Activated CD8-positive, alpha-beta memory T cell treated with anti-CD3 and anti-CD28 coated beads, Interleukin-2, amount 50 U/mL, for 48 hours (primary cell): ENCODE measurements around the gene IL12A.

Experiments used
- DNase-seq: peaks from one replicate; pipeline ENCODE4 v3.0.0-alpha.2; 2020

Gene IL12A

DNA sequence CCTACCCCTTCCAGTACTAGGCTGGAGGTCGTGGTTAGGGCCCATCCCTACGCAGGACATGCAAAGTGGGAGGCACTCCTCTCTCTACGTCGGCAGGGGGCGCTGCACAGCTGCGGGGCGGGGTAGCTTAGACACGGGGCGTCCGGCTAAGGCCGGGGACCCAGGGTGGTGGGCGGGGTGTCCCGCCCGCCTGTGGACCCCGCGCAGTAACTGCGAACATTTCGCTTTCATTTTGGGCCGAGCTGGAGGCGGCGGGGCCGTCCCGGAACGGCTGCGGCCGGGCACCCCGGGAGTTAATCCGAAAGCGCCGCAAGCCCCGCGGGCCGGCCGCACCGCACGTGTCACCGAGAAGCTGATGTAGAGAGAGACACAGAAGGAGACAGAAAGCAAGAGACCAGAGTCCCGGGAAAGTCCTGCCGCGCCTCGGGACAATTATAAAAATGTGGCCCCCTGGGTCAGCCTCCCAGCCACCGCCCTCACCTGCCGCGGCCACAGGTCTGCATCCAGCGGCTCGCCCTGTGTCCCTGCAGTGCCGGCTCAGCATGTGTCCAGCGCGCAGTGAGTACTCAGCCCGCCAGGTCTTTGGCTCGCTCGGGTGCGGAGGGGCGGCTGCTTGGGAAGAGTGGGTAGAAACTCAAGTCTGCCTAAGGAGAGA lies at the start of gene IL12A:
Gene IL12A, plus strand, starts transcription at position 219 of the 655 bp plus-strand sequence.
- peak; percentile 94 for DNase-seq

DNA sequence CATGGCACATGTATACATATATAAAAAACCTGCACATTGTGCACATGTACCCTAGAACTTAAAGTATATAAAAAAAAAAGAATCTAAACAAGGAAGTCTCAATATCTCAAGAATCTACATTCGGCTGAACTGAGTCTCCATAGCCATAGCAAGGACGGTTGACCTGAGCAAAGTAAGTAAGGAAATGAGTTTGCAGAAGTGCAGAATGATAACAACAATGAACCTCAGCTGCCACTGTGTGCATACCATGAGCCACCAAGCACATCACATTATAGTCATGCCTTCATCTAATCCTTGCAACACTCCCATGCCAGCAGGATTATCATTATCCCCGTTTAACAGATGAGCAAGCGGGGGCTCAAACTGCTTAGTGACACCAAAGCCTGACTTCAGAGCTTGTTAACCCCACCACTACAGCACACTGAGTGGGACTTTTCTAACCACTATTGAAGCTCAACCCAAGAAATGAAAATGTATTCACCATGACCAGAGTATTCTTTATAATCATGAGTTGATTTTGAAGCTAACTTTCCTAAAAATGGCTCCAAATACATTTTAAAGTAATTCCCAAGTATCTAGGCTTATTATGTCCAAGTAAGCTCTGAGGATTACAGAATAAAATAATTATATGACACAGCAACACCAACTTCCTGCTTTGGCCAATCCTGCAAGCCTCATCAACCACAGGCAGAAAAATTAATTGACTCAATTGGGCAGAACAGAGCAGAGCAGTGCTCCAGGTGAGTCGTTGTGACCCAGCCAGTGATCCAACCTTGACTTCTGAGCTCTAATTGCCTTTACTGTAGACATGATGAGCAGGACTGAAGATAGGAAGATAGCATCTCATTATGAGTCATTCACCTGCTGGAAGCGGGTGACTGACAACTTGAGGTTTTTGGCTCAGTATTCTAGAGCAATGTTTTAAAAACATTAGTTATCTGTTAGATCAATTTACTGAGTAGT lies 47.3 kb upstream of the IL12A start:
- DNase-seq = no peak

DNA sequence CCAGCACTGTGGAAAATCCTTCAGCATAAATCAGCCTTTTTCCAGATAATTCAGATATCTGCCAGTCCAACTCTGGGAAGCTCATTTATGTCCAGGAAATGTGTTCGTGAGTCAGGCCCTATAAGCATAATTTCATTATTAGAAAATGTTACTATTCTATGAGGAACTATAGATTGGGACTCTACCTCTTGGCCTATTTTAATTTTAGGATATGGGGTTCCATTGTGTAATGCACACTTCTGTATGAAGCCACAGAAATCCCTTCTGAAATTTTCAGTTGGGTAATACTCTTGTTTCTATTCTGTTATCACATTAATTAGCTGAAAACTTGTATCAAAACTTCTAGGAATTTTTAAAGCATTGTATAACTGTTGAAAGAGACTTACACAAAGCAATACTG lies 43.9 kb upstream of the IL12A start:
- DNase-seq = no peak

DNA sequence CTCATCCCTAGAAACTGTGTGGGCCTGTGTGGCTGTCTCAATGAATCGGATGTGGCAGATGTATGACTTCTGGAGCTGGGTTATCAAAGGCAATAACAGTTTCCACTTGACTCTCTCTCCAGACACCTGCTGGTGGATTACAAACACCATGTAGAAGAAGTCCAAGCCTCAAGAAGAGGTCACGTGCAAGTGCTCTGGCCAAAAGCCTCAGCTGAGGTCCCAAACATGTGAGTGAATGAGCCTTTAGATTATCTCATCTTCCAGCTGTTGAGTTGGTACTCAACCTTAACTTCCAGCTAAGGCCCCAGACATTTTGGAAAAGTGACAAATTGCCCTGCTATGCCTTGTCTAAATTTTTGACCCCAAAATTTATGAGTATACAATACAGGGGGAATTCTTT lies 42.7 kb upstream of the IL12A start:
- DNase-seq = no peak

DNA sequence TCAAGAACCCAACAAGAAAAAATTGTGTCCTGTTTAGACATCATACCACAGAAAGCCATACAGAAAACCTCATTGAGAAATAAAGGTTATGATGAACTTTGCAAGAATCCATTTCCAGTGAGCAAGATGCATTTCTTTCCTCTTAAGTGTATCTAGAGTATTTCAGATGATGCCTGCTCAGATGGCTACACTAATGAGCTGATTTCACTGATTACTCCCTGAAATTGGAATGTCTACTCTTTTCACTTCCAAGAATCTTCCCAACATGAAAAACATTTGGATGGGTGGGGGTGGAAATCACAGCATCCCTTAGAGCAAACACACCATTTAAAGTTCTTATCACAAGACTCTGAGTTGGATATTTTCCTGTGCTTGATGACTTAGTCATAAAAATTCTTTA lies 41.4 kb upstream of the IL12A start:
- no peak for DNase-seq

DNA sequence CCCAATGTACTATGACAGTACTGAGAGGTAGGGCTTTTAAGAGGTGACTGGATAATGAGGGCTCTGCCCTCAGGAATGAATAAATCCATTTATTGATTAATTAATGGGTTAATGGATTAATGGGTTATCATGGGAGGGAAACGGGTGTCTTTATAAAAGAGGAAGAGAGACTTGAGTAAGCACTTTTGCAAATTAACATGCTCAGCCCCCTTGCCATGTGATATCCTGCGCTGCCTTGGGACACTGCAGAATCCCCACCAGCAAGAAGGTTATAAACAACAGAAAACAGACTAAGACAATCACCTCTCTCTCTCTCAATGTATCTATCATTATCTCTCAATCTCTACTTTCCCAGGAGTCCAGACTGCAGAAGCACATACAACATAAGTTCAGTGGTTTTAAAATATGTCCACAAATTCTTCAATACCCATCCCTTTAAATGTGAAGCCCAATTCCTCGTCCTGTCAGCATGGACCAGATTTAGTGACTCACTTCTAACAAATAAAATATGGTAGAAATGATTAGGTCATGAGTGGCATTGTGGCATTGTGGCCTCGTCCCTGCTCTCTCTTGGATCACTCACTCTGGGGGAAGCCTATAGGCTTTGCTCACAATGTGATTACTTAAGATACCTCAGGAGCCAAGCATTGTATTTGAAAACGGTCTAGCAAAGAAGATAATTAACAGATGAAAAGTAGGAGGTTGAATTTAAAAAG lies 40.0 kb upstream of the IL12A start:
- DNase-seq = no peak

DNA sequence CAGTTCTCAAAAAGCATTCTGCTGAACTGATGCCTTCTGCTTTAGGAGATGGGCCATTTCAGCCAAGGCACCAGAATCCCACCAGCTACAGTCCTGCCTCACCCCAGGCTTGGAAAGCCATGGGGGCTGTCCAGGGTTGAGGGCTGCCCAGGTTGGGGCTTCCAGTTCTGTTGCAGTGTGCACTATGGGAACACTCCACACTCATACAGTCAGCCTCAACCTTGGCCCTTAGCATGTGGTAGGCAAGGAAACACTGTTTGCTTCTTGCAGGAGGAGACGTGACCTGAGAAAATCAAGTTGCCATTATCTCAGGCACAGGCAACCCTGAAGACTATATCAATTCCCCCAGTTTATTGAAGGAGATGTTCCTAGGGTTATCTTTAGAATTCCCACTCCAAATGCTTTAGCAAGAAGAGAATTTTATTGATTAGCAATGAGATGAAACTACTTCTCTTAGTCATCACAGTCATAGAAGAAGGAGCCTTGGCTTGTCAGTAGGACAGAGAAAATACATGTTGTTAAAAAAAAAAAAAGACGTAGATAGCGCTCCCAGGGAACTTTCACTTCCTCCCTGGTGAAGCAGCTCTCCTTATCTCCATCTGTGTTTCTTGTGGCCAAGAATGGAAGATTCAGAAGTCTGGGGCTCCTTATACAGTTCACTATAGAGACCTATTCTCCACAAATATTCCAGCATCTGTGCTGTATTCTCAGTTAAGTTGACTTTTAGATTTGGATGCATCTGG lies 38.3 kb upstream of the IL12A start:
- no peak for DNase-seq

DNA sequence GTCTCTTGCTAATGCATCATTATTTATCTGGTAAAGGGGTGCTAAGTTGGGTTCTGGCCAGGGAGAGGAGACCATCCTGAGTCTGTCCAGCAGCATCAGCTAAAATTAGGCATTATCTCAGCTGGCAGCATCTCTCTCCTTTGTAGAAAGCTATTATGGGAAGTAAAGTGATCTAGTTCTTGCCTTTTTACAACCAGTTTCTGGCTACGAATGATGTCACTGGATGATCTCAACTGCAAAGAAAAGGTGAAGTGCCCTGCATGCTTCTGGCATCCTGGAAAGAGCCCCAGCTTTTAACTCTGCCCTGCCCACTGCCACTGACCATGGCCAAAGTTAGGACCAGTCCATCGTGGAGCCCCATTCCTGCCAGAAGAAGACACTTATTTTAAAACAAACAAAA lies 37.1 kb upstream of the IL12A start:
- no peak for DNase-seq

DNA sequence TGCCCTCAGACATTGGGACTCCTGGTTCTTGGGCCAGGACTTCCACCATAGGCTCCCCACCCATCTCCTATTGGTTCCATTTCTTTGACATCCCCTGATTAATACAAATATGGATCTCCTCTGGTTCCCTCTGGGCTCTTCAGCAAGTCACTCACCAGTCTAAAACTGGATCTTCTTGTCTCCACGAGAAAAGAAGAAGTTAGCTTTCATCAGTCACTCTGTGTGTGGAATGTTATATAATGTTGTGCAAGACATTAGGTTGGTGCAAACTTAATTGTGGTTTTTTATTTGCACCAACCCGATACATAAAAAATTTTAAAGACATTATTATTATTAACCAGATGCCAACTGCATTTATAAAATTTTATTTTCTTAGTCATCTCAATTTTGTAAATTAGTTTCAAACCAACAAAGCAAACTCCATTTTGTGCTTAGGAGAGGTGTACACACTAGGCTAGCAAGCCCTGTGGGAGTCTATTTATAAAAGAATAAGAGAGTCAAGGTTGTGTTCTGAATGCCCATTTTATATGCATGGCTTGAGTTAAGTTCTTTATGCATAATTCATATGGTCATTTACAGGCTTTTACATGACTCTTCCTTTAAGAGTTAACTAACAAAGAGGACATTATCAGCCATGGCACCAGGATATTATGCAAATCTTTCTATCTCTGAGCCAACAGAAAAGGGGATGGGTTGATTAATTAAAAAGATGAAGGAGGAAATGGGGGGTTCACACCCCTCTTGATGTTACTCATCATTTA lies 35.1 kb upstream of the IL12A start:
- DNase-seq = no peak

DNA sequence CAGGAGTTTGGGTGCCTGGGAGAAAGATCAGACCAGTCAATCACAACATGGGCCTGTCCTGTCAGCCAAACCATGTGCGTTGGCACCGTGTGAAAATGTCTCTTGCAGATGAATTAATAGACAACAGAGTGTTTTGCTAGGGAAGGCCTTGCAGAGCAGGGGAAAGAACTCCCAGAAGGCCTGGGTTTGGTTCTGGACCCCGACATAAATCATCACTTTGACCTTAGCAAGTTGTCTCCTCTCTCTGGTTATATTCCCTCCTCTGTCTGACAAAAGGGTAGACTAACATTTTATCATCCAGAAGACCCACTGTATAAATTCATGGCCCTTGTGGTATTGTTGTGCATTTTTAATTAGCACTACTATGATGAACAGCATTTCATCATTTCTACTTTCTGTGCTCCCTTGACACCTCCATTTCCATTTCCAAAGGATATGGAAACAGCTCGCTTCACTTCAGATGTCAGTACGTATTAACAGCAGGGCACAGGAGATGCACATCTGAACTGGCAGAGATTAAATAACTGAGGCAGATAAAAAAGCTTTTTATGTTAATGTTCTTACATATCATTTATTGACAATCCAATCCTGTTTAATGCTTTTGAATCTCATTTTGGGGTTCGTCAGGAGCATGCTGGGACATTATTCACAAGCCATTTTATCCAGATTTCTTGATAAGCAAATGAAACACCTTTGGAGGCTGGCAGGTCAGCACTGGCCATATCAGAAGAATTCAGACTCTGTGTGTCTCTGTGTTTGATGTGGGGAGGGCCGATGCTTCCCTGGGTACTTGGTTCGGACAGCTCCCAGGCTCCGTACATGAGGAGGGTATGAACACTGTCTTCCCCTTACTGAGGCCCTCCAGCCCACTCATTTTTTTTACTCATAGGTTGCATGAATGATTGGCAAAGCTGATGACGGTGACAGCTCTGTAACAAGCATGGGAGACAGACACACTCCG lies 28.2 kb upstream of the IL12A start:
- DNase-seq = no peak

DNA sequence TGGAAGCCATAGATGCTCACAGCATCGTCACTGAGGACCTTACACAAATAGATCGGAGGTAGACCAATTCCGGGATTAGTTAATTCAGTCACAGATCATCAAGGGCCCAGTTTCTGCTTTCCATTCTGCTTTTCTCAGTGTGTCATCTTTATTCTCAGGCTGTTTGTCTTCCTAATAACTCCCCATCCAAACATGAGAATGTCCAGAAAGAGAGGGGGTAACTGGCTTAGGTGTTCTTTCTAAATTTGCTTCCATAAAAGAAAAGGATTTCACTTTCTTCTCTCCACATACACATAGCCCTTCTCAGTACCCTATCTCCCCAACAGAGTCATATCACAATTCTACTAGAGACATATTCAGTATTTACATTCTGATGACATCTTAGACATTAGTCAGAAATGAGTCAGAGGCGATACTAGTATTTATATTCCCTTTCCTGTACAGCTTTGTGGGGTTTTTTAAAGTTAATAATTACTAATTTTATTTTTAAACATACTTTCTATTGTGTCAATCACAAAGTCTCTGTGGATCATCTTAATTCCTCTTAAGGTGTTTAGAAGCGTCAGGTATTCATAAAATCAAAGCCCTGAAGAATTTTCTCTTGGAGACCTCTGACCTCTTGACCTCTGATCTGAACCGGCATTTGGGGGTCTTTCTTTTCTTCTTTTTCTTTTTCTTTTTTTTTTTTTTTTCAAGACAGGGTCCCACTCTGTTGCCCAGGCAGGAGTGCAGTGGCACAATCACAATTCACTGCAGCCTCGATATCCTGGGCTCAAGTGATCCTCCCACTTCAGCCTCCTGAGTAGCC lies 24.3 kb upstream of the IL12A start:
- no peak for DNase-seq

DNA sequence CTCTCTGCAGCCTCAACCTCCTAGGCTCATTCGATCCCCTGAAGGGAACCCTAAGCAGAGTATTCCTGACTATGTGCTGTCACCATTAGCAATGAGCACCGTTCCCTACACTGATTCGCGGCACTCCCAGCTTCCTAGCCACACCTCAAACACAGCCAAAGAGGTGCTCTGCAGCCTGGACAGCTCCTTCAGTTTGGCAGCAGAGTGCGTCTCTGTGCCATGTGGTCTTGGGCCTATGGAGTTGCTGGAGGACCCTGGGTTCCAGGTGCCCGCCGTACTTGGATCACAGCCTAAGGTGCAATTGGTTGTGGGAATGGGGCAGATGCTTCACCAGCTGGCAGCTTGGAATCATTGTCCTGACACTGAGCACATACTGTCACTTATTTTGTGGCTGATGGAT lies 17.3 kb upstream of the IL12A start:
- no peak for DNase-seq

DNA sequence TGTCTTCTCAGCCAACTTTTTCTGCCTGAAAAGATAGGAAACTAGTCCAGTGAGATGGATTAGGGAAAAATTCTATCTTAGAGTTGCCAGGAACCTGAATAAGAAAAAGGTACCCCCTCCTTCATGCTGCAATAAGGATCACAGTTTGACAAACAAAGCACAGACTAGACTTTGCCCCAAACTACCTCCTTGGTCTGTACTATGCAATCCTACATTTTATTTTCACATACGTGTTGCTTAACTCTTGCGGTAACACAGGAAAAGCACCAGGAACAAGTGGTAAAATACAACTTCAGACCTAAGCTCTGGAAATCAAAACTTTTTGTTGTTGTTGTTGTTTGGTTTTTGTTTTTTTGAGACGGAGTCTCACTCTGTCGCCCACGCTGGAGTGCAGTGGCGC lies 11.3 kb upstream of the IL12A start:
- DNase-seq = no peak

DNA sequence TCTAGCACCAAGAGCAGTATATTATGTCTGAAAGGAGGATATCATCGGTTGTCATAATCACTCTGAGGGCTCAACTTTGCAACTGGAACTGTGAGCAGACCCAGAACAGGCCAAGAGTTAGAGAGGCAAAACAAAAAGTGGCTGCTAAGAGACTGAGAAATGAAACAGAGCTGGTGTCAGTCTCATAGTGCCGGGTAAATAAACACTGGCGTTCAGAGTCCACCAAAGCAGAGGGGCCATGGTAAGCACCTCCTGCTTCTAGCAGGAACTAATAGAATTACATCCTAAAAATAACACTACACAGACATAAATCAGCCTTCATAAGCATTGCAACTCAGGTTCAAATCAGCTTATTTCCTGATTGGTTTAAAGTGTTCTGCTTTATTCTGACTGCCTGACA lies 10.3 kb upstream of the IL12A start:
- no peak for DNase-seq

DNA sequence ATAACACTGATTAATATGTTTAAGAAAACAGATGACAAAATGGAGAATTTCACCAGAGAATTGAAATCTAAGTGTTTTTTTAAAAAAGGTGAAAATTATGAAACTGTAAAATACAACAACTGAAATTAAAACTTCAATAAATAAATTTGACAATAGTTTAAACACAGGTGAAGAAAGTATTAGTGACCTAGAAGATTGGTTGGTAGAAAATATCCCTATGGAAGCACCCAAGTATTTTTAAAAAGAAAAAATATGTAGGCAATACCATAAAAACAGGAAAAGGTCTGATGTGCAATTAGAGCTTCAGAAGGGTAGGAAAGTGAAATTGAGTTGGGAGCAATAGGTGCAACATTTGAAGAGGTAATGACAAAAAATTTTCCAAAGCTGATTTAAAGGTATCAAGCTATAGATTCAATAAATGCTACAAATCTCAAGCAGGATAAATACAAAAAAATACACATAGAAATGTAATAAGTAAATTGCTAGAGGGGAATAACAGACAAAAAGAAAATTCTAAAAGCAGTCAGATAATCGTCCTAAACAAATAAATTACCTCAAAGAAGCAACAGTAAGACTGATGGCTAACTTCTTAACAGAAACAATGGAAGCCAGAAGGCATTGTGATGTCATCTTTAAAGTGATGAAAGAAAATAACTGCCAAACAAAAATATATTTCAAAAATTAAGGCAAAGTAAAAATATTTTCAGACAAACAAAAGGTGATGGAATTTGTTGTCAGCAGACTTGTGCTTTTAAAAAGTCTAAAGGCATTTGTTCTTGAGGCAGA lies 9.5 kb upstream of the IL12A start:
- DNase-seq = no peak

DNA sequence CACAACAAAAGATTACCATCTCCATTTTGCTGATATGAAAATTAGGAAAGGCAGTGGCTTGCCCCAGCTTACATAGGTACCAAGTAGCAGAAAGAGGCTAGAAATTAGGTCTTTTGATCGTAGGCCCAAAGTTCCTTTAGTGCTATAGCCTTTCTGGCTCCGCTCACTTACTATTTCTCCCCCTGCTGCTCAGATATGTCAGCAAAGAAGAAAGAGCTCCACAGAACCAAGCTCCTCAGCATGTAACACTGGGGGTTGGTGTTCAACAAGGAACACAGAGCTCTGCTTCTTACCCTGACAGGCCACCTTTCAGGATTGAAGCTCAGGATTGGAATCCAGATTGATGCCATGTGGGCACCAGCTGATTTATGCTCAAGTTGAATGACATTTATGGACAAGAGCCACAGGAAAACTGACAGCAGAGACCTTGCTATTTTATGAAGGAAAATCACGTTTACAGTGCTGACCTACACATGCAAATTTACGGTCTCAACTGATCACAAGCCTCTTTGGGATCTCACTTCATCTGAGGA lies 6.1 kb upstream of the IL12A start:
- no peak for DNase-seq

DNA sequence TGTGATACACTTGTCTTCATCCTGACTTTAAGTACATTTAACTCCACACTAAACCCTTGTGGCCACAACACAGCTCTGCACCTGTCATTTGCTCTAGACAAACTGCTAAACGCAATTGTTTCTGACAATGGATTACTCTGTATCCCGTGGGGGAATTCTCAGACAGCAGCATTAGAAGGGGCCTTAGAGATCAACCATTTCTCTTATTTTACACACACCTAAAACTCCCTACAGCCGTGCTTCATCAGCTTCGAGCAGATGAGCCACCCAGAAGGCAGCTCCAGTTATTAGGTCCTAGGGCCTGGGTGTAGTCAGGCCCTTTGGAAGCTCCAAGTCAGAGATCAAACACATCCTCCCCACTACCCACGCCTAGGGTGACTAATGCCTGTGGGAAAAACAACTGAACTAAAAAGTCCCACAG lies 1.3 kb upstream of the IL12A start:
- no peak for DNase-seq

DNA sequence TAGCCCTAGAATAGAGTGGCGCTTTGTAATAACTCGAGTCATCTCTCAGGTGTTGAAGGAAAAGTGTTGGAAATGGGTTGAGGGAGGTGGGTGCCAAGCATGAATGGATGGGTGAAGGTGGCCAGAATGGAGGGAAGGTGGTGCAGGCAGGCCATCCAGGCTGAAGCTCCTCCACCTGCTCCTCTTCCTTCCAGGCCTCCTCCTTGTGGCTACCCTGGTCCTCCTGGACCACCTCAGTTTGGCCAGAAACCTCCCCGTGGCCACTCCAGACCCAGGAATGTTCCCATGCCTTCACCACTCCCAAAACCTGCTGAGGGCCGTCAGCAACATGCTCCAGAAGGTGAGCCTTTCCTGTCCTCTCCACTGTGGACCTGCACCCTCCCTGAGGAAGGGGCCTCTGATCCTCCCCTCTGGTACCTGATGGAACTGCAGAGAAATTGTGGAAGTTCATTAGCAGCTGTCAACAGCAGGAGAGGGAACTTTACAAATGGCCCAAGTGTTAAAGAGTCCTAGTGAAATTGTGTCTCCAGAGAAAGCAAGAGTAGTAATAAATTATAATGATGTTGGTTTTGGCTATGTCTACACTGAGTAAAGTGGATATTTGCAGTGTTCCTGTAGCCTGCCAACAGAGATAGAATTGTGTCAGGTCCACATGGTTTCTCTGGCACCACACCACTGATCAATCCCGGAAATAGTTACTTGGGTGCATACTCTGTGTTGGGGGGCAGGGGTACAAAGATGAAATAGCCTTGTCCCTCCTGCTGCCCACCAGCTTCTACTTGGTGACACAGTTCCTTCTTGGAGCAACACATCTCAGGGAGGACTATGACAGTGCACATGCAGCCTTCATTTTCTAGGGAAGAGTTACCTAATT lies 1.6 kb downstream of the IL12A start:
- DNase-seq = no peak
